GM23338 (cell line): ENCODE measurements around the gene ADGRV1. TPM values are rescaled to one million over a fixed set of nuclear protein-coding genes. Genes with fewer than 3 reads are reported as not detected.

Experiments
- ATAC-seq: fragments of 200-7000 bp; cut with Tn5 transposase; 3 replicates; pipeline ENCODE4 v1.9.1; 2020
- DNase-seq: peaks from one replicate; pipeline ENCODE4 v3.0.0-alpha.2; 2015; ENCODE audit warnings: low spot score
- H2AFZ ChIP-seq: fragments of 200-600 bp; sonication (generic); 2 replicates; pipeline ENCODE4 v1.8.0; 2016; ENCODE audit warnings: antibody characterized with exemption, mild to moderate bottlenecking, moderate library complexity
- H3F3A ChIP-seq: fragments of 200-600 bp; sonication (generic); replicated peaks from 2 replicates; pipeline ENCODE4 v1.8.0; 2017; ENCODE audit warnings: antibody characterized with exemption, mixed run types, low read depth
- H3K27ac ChIP-seq: fragments of 200-600 bp; sonication (generic); 2 replicates; pipeline ENCODE4 v1.6.1; 2016; ENCODE audit warnings: low read depth
- H3K27me3 ChIP-seq: fragments of 200-600 bp; sonication (generic); 2 replicates; pipeline ENCODE4 v1.8.0; 2016; ENCODE audit warnings: mild to moderate bottlenecking, mixed run types, moderate library complexity; ENCODE audit not compliant: insufficient read depth
- H3K36me3 ChIP-seq: fragments of 200-600 bp; sonication (generic); 2 replicates; pipeline ENCODE4 v1.8.0; 2016; ENCODE audit warnings: mild to moderate bottlenecking; ENCODE audit not compliant: insufficient read depth
- H3K4me1 ChIP-seq: fragments of 200-600 bp; sonication (generic); 2 replicates; pipeline ENCODE4 v1.8.0; 2016; ENCODE audit warnings: mild to moderate bottlenecking, moderate library complexity; ENCODE audit not compliant: insufficient read depth
- H3K4me2 ChIP-seq: fragments of 200-600 bp; sonication (generic); 2 replicates; pipeline ENCODE4 v1.7.1; 2017; ENCODE audit warnings: mixed run types
- H3K4me3 ChIP-seq: fragments of 200-600 bp; sonication (generic); 2 replicates; pipeline ENCODE4 v1.6.1; 2016; ENCODE audit warnings: mixed run types
- H3K79me2 ChIP-seq: fragments of 200-600 bp; sonication (generic); replicated peaks from 2 replicates; pipeline ENCODE4 v1.8.0; 2017; ENCODE audit warnings: mild to moderate bottlenecking; ENCODE audit not compliant: insufficient read depth
- H3K9me2 ChIP-seq: fragments of 200-600 bp; sonication (generic); 2 replicates; pipeline ENCODE4 v1.8.0; 2017; ENCODE audit not compliant: insufficient read depth
- H4K20me1 ChIP-seq: fragments of 200-600 bp; sonication (generic); replicated peaks from 2 replicates; pipeline ENCODE4 v1.8.0; 2017; ENCODE audit warnings: mild to moderate bottlenecking; ENCODE audit not compliant: insufficient read depth
- H3K27ac Mint-ChIP-seq: 2 replicates; pipeline ENCODE4 v1.8.0; 2020; ENCODE audit warnings: inconsistent platforms, mild to moderate bottlenecking, moderate library complexity, mixed read lengths
- H3K27me3 Mint-ChIP-seq: 3 replicates; pipeline ENCODE4 v1.8.0; 2022; ENCODE audit warnings: low read depth, mild to moderate bottlenecking, moderate library complexity, mixed read lengths, inconsistent platforms; ENCODE audit not compliant: insufficient read depth, poor library complexity
- H3K36me3 Mint-ChIP-seq: 3 replicates; pipeline ENCODE4 v1.8.0; 2021; ENCODE audit warnings: low read depth, mild to moderate bottlenecking, inconsistent platforms, moderate library complexity, mixed read lengths
- H3K4me1 Mint-ChIP-seq: 3 replicates; pipeline ENCODE4 v1.8.0; 2020; ENCODE audit warnings: mild to moderate bottlenecking, inconsistent platforms, mixed read lengths
- H3K4me3 Mint-ChIP-seq: 3 replicates; pipeline ENCODE4 v1.8.0; 2021; ENCODE audit warnings: moderate library complexity, mild to moderate bottlenecking, inconsistent platforms, mixed read lengths
- H3K9me3 Mint-ChIP-seq: 3 replicates; pipeline ENCODE4 v1.8.0; 2020; ENCODE audit warnings: moderate library complexity, mild to moderate bottlenecking, inconsistent platforms, mixed read lengths
- EZH2 ChIP-seq: fragments of 200-600 bp; sonication (generic); IDR thresholded peaks from one replicate; pipeline ENCODE4 v1.8.0; 2017; ENCODE audit warnings: antibody characterized with exemption, mild to moderate bottlenecking, low read depth; ENCODE audit not compliant: unreplicated experiment
- EZH2phosphoT487 ChIP-seq: fragments of 200-600 bp; sonication (generic); IDR thresholded peaks from one replicate; pipeline ENCODE4 v1.8.1; 2018; ENCODE audit warnings: antibody characterized with exemption; ENCODE audit not compliant: unreplicated experiment
- JUNB ChIP-seq: IDR thresholded peaks from one replicate; pipeline ENCODE4 v1.6.1; 2016; ENCODE audit warnings: antibody characterized with exemption; ENCODE audit not compliant: unreplicated experiment
- NANOG ChIP-seq: IDR thresholded peaks from 2 replicates; pipeline ENCODE4 v1.6.1; 2016; ENCODE audit warnings: antibody characterized with exemption, borderline replicate concordance
- POLR2AphosphoS5 ChIP-seq: IDR thresholded peaks from 2 replicates; pipeline ENCODE4 v1.6.1; 2016; ENCODE audit warnings: antibody characterized with exemption, low read depth
- STAT1 ChIP-seq: IDR thresholded peaks from one replicate; pipeline ENCODE4 v1.6.1; 2016; ENCODE audit warnings: antibody characterized with exemption; ENCODE audit not compliant: unreplicated experiment
- ZNF114 ChIP-seq: fragments of 250-450 bp; sonication (Bioruptor Pico); IDR thresholded peaks from 2 replicates; pipeline ENCODE4 v1.5.0; 2020; ENCODE audit warnings: mild to moderate bottlenecking, moderate library complexity
- ZNF331 ChIP-seq: fragments of 250-450 bp; sonication (Bioruptor Pico); IDR thresholded peaks from 2 replicates; pipeline ENCODE4 v1.5.0; 2020; ENCODE audit warnings: low read depth, mild to moderate bottlenecking, moderate library complexity
- polyA plus RNA-seq: library from polyadenylated mRNA; unstranded; fragments of >200 nt; fragmentation: Nextera tagmentation; extraction: Ambion mirVana; gene quantifications from 2 replicates; pipeline ENCODE4 v1.2.1, GENCODE V29; 2016
- total RNA-seq: library from RNA; depleted of rRNA; stranded (reverse); fragments of >200 nt; shearing (Covaris generic); gene quantifications from 2 replicates; pipeline ENCODE4 v1.2.3, GENCODE V29; 2014
- TF ChIP-seq, protein P1 (sequence below): IDR thresholded peaks from 2 replicates; pipeline ENCODE4 v1.6.1; 2016; ENCODE audit warnings: antibody characterized with exemption
- TF ChIP-seq, protein P2 (sequence below): IDR thresholded peaks from one replicate; pipeline ENCODE4 v1.6.1; 2018; ENCODE audit warnings: antibody characterized with exemption; ENCODE audit not compliant: unreplicated experiment
- TF ChIP-seq, protein P3 (sequence below): fragments of 250-450 bp; sonication (Bioruptor Pico); IDR thresholded peaks from 2 replicates; pipeline ENCODE4 v1.5.0; 2020; ENCODE audit warnings: mild to moderate bottlenecking, moderate library complexity

Gene ADGRV1
- total and polyA plus RNA-seq, 2 experiments from 2014 or later, result 46.1 to 149 TPM

DNA sequence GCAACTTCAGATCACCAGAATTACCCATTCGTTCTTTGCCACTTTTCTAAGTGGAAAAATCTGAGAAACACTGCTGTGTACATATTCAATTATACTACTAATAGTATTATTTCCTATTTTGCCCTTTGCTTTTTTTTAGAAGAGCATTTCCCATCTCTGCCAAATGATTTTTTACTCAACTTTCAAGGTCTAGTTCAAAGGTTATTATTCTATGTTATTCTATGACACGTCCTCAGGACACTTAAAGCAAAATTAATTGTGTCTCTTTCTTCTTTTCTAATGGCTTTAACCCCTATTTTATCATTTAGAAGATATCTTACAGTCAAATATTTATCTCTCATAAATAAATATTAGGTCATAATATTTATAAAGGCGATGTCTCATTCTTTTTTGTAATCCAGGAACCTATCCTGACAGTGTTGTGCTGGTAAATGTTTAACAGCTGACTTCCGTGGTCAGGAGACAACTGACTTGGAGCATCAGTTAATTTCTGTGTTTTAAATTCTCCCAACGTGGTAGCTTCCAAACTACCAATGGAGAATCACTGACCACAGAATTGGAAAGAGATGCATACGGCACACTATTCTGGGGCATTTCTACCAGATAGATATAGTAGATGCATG lies 449.3 kb downstream of the ADGRV1 start (continued):
- no peak for TF ChIP-seq ZNF331
- no peak for TF ChIP-seq STAT1
- TF ChIP-seq, protein P1, sequence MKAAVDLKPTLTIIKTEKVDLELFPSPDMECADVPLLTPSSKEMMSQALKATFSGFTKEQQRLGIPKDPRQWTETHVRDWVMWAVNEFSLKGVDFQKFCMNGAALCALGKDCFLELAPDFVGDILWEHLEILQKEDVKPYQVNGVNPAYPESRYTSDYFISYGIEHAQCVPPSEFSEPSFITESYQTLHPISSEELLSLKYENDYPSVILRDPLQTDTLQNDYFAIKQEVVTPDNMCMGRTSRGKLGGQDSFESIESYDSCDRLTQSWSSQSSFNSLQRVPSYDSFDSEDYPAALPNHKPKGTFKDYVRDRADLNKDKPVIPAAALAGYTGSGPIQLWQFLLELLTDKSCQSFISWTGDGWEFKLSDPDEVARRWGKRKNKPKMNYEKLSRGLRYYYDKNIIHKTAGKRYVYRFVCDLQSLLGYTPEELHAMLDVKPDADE, result no peak
- TF ChIP-seq EZH2, result no peak
- no peak for TF ChIP-seq ZNF114 (CRISPR knock-in tag)
- no peak for TF ChIP-seq POLR2AphosphoS5

DNA sequence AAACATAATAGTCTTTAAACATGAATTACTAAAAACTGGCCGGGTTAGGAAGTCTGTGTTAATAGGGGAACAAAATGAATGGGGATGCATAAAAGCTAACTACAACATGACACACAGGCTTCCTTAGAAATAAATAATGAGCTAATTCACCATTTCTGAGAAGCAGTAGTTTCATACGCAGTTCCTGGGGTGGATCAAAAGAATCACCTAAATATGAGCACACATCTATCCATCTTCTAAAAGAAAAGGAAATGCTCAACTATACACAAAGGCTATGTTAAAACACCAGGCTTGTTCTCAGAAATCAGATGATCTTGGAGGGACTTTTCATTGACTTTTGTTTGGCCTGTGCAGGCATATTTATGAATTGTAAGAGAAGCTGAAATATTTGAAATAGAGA lies 451.5 kb downstream of the ADGRV1 start:
- H3K4me3 Mint-ChIP-seq, result no peak overlapping the region
- ATAC-seq, result no peak
- H3K27ac Mint-ChIP-seq, result no peak overlapping the region
- Histone ChIP-seq H3K27me3 (no peaks in the 10 kb centered on the region), H3K9me2 (peaks cover 3% of the 10 kb centered on the region; the same call in 1 of the 2 replicates), H4K20me1 (no peaks in the 10 kb centered on the region; the same call in 1 of the 2 replicates), H3K4me1 (no peaks in the 10 kb centered on the region), H3F3A (no peaks in the 10 kb centered on the region), H3K79me2 (peaks cover 9% of the 10 kb centered on the region), H3K4me3 (no peak overlapping the region), H3K36me3 (no peaks in the 10 kb centered on the region), H3K4me2 (no peak overlapping the region), H3K27ac (no peak overlapping the region), H2AFZ (no peak overlapping the region)
- H3K27me3 Mint-ChIP-seq, result no peaks in the 10 kb centered on the region
- no peak for DNase-seq
- peaks cover 19% of the 10 kb centered on the region; the same call in 2 of the 3 replicates for H3K36me3 Mint-ChIP-seq
- peaks cover 5% of the 10 kb centered on the region; the same call in 1 of the 3 replicates for H3K9me3 Mint-ChIP-seq
- H3K4me1 Mint-ChIP-seq, result no peaks in the 10 kb centered on the region
- TF ChIP-seq, protein P2, sequence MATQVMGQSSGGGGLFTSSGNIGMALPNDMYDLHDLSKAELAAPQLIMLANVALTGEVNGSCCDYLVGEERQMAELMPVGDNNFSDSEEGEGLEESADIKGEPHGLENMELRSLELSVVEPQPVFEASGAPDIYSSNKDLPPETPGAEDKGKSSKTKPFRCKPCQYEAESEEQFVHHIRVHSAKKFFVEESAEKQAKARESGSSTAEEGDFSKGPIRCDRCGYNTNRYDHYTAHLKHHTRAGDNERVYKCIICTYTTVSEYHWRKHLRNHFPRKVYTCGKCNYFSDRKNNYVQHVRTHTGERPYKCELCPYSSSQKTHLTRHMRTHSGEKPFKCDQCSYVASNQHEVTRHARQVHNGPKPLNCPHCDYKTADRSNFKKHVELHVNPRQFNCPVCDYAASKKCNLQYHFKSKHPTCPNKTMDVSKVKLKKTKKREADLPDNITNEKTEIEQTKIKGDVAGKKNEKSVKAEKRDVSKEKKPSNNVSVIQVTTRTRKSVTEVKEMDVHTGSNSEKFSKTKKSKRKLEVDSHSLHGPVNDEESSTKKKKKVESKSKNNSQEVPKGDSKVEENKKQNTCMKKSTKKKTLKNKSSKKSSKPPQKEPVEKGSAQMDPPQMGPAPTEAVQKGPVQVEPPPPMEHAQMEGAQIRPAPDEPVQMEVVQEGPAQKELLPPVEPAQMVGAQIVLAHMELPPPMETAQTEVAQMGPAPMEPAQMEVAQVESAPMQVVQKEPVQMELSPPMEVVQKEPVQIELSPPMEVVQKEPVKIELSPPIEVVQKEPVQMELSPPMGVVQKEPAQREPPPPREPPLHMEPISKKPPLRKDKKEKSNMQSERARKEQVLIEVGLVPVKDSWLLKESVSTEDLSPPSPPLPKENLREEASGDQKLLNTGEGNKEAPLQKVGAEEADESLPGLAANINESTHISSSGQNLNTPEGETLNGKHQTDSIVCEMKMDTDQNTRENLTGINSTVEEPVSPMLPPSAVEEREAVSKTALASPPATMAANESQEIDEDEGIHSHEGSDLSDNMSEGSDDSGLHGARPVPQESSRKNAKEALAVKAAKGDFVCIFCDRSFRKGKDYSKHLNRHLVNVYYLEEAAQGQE, result no peak
- TF ChIP-seq NANOG (no peak), JUNB (no peak), ZNF331 (no peak), ZNF114 (CRISPR knock-in tag) (no peak), EZH2phosphoT487 (no peak), EZH2 (no peak), STAT1 (no peak)
- TF ChIP-seq, protein P1, result no peak
- TF ChIP-seq, protein P3, sequence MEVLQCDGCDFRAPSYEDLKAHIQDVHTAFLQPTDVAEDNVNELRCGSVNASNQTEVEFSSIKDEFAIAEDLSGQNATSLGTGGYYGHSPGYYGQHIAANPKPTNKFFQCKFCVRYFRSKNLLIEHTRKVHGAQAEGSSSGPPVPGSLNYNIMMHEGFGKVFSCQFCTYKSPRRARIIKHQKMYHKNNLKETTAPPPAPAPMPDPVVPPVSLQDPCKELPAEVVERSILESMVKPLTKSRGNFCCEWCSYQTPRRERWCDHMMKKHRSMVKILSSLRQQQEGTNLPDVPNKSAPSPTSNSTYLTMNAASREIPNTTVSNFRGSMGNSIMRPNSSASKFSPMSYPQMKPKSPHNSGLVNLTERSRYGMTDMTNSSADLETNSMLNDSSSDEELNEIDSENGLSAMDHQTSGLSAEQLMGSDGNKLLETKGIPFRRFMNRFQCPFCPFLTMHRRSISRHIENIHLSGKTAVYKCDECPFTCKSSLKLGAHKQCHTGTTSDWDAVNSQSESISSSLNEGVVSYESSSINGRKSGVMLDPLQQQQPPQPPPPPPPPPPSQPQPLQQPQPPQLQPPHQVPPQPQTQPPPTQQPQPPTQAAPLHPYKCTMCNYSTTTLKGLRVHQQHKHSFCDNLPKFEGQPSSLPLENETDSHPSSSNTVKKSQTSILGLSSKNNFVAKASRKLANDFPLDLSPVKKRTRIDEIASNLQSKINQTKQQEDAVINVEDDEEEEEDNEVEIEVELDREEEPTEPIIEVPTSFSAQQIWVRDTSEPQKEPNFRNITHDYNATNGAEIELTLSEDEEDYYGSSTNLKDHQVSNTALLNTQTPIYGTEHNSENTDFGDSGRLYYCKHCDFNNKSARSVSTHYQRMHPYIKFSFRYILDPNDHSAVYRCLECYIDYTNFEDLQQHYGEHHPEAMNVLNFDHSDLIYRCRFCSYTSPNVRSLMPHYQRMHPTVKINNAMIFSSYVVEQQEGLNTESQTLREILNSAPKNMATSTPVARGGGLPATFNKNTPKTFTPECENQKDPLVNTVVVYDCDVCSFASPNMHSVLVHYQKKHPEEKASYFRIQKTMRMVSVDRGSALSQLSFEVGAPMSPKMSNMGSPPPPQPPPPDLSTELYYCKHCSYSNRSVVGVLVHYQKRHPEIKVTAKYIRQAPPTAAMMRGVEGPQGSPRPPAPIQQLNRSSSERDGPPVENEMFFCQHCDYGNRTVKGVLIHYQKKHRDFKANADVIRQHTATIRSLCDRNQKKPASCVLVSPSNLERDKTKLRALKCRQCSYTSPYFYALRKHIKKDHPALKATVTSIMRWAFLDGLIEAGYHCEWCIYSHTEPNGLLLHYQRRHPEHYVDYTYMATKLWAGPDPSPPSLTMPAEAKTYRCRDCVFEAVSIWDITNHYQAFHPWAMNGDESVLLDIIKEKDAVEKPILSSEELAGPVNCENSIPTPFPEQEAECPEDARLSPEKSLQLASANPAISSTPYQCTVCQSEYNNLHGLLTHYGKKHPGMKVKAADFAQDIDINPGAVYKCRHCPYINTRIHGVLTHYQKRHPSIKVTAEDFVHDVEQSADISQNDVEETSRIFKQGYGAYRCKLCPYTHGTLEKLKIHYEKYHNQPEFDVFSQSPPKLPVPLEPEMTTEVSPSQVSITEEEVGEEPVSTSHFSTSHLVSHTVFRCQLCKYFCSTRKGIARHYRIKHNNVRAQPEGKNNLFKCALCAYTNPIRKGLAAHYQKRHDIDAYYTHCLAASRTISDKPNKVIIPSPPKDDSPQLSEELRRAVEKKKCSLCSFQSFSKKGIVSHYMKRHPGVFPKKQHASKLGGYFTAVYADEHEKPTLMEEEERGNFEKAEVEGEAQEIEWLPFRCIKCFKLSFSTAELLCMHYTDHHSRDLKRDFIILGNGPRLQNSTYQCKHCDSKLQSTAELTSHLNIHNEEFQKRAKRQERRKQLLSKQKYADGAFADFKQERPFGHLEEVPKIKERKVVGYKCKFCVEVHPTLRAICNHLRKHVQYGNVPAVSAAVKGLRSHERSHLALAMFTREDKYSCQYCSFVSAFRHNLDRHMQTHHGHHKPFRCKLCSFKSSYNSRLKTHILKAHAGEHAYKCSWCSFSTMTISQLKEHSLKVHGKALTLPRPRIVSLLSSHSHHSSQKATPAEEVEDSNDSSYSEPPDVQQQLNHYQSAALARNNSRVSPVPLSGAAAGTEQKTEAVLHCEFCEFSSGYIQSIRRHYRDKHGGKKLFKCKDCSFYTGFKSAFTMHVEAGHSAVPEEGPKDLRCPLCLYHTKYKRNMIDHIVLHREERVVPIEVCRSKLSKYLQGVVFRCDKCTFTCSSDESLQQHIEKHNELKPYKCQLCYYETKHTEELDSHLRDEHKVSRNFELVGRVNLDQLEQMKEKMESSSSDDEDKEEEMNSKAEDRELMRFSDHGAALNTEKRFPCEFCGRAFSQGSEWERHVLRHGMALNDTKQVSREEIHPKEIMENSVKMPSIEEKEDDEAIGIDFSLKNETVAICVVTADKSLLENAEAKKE (CRISPR knock-in tag), result no peak
